ENCODE data around the gene AGBL1.

The AGBL1 gene

DNA sequence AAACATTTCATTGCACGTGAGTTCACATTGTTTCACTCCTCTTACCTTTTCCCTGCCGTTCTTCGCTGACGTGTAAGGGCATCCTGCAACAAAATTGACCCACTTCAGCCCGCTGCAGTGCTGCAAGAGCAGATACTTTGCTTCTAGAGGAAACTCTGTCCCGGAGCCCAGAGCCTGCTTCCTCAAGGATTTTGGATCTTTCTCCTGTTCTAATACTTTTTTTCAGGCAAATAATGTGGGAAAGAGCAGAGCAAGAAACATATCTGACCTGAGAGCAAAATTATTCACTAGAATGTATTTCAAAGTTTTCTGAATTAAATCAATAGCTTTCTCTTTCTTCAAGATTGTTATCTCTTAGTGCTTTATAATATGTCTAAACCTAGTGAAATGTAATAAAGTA lies 303.9 kb downstream of the AGBL1 start:
- TF ChIP-seq, protein P1, sequence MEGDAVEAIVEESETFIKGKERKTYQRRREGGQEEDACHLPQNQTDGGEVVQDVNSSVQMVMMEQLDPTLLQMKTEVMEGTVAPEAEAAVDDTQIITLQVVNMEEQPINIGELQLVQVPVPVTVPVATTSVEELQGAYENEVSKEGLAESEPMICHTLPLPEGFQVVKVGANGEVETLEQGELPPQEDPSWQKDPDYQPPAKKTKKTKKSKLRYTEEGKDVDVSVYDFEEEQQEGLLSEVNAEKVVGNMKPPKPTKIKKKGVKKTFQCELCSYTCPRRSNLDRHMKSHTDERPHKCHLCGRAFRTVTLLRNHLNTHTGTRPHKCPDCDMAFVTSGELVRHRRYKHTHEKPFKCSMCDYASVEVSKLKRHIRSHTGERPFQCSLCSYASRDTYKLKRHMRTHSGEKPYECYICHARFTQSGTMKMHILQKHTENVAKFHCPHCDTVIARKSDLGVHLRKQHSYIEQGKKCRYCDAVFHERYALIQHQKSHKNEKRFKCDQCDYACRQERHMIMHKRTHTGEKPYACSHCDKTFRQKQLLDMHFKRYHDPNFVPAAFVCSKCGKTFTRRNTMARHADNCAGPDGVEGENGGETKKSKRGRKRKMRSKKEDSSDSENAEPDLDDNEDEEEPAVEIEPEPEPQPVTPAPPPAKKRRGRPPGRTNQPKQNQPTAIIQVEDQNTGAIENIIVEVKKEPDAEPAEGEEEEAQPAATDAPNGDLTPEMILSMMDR (conservative IDR thresholded peaks at IDR 0.05; ENCODE audit: control insufficient read depth, insufficient read depth, low read depth, low read length) = no peak
- H3K4me3 ChIP-seq (ENCODE audit: control insufficient read depth, low read depth, low read length) = no peak overlapping the region
- DNase-seq (ENCODE audit: low read depth) = no peak

DNA sequence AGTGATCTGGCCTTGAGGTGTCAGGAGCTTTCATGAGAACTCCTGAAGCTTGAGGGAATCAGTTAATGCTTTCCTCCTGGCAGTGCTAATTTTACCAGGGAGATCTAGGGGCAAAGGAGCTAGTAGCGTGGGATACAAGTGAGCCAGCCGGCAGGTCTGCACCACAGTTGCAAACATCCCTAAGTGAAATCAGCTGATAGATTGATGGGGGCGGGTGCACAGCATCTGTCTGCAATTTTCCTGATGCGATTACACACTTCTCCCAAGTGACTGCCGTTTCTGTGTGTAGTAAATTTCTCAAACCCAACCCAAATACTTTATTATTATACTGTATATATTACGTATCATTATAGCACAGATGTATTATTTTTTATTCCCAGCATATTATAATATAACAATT lies 304.5 kb downstream of the AGBL1 start:
- no peak for DNase-seq (ENCODE audit: low read depth)
- no peak overlapping the region for H3K4me3 ChIP-seq (ENCODE audit: control insufficient read depth, low read depth, low read length)
- TF ChIP-seq, protein P1 (conservative IDR thresholded peaks at IDR 0.05; ENCODE audit: control insufficient read depth, insufficient read depth, low read depth, low read length) = no peak

DNA sequence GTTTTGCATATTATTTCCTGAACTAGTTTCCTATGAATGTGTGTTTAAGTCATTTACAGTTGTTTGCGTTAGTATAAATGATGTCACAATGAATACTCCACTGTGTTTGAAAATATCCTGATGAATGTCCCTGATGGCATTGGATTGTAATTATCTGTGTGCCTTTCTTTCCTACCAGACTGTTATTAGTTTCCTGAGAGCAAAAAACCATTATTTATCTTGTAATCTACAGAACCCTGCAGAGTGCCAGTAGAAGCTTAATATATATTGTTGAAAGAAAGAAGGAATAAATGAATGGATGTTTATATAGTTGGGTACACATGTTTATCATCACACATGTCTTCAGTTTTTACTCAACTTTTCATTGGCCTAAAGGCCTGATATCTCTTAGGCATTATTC lies 312.6 kb downstream of the AGBL1 start:
- no peak for DNase-seq (ENCODE audit: low read depth)
- TF ChIP-seq, protein P1 (conservative IDR thresholded peaks at IDR 0.05; ENCODE audit: control insufficient read depth, insufficient read depth, low read depth, low read length) = no peak
- H3K4me3 ChIP-seq (ENCODE audit: control insufficient read depth, low read depth, low read length) = no peak overlapping the region

DNA sequence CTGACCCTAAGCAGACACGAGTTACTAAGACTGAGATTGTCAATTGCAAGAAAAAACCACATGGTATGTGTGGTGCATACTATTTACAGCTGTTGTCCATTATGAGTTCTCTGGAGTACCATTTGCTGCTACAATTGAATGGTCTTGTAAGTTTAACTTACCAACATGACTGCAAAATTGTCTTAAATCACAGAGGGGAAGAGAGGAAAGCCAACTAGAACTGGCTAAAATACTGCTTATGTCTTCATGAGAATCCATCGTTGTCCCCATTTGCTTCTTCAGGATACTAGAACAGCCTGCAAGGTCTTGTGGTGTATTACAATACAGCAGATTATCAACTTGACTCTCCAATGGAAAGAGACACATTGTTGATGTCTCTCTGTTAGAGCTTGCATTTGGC lies 313.2 kb downstream of the AGBL1 start:
- DNase-seq (ENCODE audit: low read depth) = no peak
- TF ChIP-seq, protein P1 (conservative IDR thresholded peaks at IDR 0.05; ENCODE audit: control insufficient read depth, insufficient read depth, low read depth, low read length) = no peak
- H3K4me3 ChIP-seq (ENCODE audit: control insufficient read depth, low read depth, low read length) = no peak overlapping the region

- no peak overlapping the region for H3K4me3 ChIP-seq (ENCODE audit: control insufficient read depth, low read depth, low read length)
- DNase-seq (ENCODE audit: low read depth) = no peak
- TF ChIP-seq, protein P1 (conservative IDR thresholded peaks at IDR 0.05; ENCODE audit: control insufficient read depth, insufficient read depth, low read depth, low read length) = no peak
These were observed 315.2 kb downstream of the AGBL1 start for GRCh38 chr15:86394866-86395265.

GRCh38 chr15:86399041-86399954 lies 319.6 kb downstream of the AGBL1 start:
- DNase-seq (ENCODE audit: low read depth) = no peak
- no peak overlapping the region for H3K4me3 ChIP-seq (ENCODE audit: control insufficient read depth, low read depth, low read length)
- TF ChIP-seq, protein P1 (conservative IDR thresholded peaks at IDR 0.05; ENCODE audit: control insufficient read depth, insufficient read depth, low read depth, low read length) = no peak

Data from fibroblast of mammary gland (primary cell).